PC-3 (cell line): ENCODE data around the gene TAF10.

ENCODE experiments used
- CTCF ChIP-seq: fragments of 300-600 bp; sonication (generic); conservative IDR thresholded peaks from 2 replicates; pipeline ENCODE4 v1.5.1; 2017; ENCODE audit warnings: antibody characterized with exemption, low read depth, mild to moderate bottlenecking, low read length
- EZH2 ChIP-seq: fragments of 300-600 bp; sonication (generic); IDR thresholded peaks from one replicate; pipeline ENCODE4 v1.6.1; 2017; ENCODE audit warnings: antibody characterized with exemption, mild to moderate bottlenecking, low read length; ENCODE audit not compliant: unreplicated experiment

GRCh38 chr11:6569706-6570105 lies 42.3 kb downstream of the TAF10 start:
- TF ChIP-seq CTCF (no peak), EZH2 (no peak)
